Keratinocyte (primary cell): Measurements from ENCODE around the gene NT5DC1. TPM values are rescaled to one million over a fixed set of nuclear protein-coding genes. Genes with fewer than 3 reads are reported as not detected.

Source experiments
- DNase-seq: peaks from one replicate; pipeline ENCODE4 v3.0.0-alpha.2; 2011; ENCODE audit warnings: low read depth, missing footprints, low spot score
- FAIRE-seq: peaks from 2 replicates; lab custom pipeline; 2011; peaks lifted over from hg19 to GRCh38; lab: Jason Lieb, UNC
- H2AFZ ChIP-seq: 2 replicates; pipeline ENCODE4 v1.6.0; 2012; ENCODE audit warnings: low read length, control low read depth, inconsistent platforms; ENCODE audit not compliant: control insufficient read depth
- H3K27ac ChIP-seq: 2 replicates; pipeline ENCODE4 v1.5.1; 2011; ENCODE audit warnings: low read length; ENCODE audit not compliant: control insufficient read depth, insufficient read depth
- H3K27me3 ChIP-seq: 3 replicates; pipeline ENCODE4 v1.6.0; 2011; ENCODE audit warnings: low read length; ENCODE audit not compliant: control insufficient read depth, insufficient read depth; ENCODE audit errors: extremely low read depth
- H3K36me3 ChIP-seq, 2 experiments: 2 replicates in 1 of 2; 3 replicates in 1 of 2; pipeline ENCODE4 v1.5.1; 2011; ENCODE audit warnings: low read length in 2 of 2, mild to moderate bottlenecking in 1 of 2; ENCODE audit not compliant: control insufficient read depth in 2 of 2, insufficient read depth in 2 of 2; ENCODE audit errors: extremely low read depth in 1 of 2
- H3K4me1 ChIP-seq: 3 replicates; pipeline ENCODE4 v1.5.1; 2011; ENCODE audit warnings: low read length; ENCODE audit not compliant: control insufficient read depth, insufficient read depth; ENCODE audit errors: extremely low read depth
- H3K4me2 ChIP-seq: 3 replicates; pipeline ENCODE4 v1.6.0; 2011; ENCODE audit warnings: low read depth, low read length; ENCODE audit not compliant: control insufficient read depth, insufficient read depth; ENCODE audit errors: extremely low read depth
- H3K4me3 ChIP-seq, 3 experiments: fragments of 200-600 bp in 1 of 3; sonication (generic) in 1 of 3; 2 replicates in 2 of 3; 3 replicates in 1 of 3; pipeline ENCODE4 v1.5.1; 2011 to 2016; ENCODE audit warnings: low read length in 3 of 3, mild to moderate bottlenecking in 3 of 3, control low read depth in 2 of 3, inconsistent platforms in 1 of 3, low read depth in 1 of 3, mixed read lengths in 1 of 3, mixed run types in 1 of 3, moderate library complexity in 1 of 3; ENCODE audit not compliant: control insufficient read depth in 2 of 3, insufficient read depth in 2 of 3; ENCODE audit errors: extremely low read depth in 1 of 3
- H3K79me2 ChIP-seq: 2 replicates; pipeline ENCODE4 v1.6.0; 2012; ENCODE audit warnings: low read length; ENCODE audit not compliant: control insufficient read depth, insufficient read depth
- H3K9ac ChIP-seq: 3 replicates; pipeline ENCODE4 v1.6.0; 2011; ENCODE audit warnings: low read length; ENCODE audit not compliant: control insufficient read depth, insufficient read depth; ENCODE audit errors: extremely low read depth
- H3K9me1 ChIP-seq: 3 replicates; pipeline ENCODE4 v1.6.0; 2011; ENCODE audit warnings: low read length; ENCODE audit not compliant: control insufficient read depth, insufficient read depth; ENCODE audit errors: extremely low read depth
- H3K9me3 ChIP-seq: 2 replicates; pipeline ENCODE4 v1.5.1; 2012; ENCODE audit warnings: low read depth, low read length; ENCODE audit not compliant: control insufficient read depth
- H4K20me1 ChIP-seq: 3 replicates; pipeline ENCODE4 v1.6.0; 2011; ENCODE audit warnings: low read length; ENCODE audit not compliant: control insufficient read depth, insufficient read depth; ENCODE audit errors: extremely low read depth
- EZH2 ChIP-seq: IDR thresholded peaks from one replicate; pipeline ENCODE4 v1.6.1; 2012; ENCODE audit warnings: inconsistent platforms, mild to moderate bottlenecking, low read length, moderate library complexity
- dilution Hi-C: fragments of 300-500 bp; cut with MboI; formaldehyde crosslinking; loops from one replicate; pipeline ENCODE4 v1.7.0; 2020; ENCODE audit warnings: low sequenced_read_pairs; ENCODE audit not compliant: extremely low pct_ligation_motif_present
- polyA plus RNA-seq, 5 experiments: library from polyadenylated mRNA; depleted of rRNA in 3 of 5; stranded (reverse) in 3 of 5; stranded (forward) in 1 of 5; unstranded in 1 of 5; fragments of >200 nt; gene quantifications; 1 replicate in 1 of 5; 2 replicates in 3 of 5; 3 replicates in 1 of 5; pipeline versions ENCODE4 v1.2.1 to v1.2.3, GENCODE V29; 2011 to 2012; ENCODE audit warnings: missing spikeins in 2 of 5, low read depth in 1 of 5, low replicate concordance in 1 of 5
- TF ChIP-seq, protein P1 (sequence below), 3 experiments: IDR thresholded peaks in 1 of 3; conservative IDR thresholded peaks in 1 of 3; optimal IDR thresholded peaks in 1 of 3; 2 replicates in 2 of 3; 3 replicates in 1 of 3; pipeline versions ENCODE3 to v1.5.1; 2011; ENCODE audit warnings: low read length in 3 of 3, mild to moderate bottlenecking in 3 of 3, moderate library complexity in 2 of 3, control low read depth in 1 of 3, inconsistent platforms in 1 of 3; ENCODE audit not compliant: insufficient read depth in 2 of 3; ENCODE audit errors: extremely low read depth in 1 of 3

The NT5DC1 gene
- polyA plus RNA-seq, 1 donor (not counting 4 experiments of a cell fraction or from before 2014, with no cell fraction given) = 31.2 TPM

DNA sequence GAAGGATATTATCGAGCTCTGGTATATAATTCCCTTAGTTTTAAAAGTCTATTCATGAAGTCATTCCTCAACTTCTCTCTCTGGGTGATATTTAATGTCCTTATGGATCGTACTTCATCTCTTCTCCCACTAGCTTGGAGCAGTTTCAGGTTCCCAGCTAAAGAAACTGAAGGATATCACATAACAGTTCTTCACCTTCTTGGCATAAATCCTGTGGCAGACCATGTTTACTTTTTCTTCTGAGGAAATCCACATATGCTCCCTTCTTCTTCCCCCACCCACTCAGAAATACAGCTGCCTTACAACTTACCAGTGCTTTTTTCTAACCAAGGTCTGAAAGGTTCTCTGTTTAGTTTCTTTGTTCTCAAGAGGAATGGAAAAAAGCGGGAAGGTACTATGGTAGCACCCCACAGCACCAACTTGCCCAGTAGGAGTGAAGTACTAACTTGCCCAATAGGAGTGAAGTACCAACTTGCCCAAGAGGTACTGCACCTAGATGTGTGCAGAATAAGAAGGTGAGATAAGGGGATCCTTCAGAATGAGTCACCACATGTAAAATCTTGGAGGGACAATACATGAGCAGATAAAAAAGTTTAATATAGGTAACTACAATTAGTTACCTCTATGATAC is 100.1 kb downstream of the NT5DC1 start:
- Histone ChIP-seq H3K36me3 (peaks cover 0 to 2% of the 10 kb centered on the region in 2 experiments), H3K4me3 (peak overlapping the region in 1 of 3 experiments; percentile 24), H3K9me3 (no peaks in the 10 kb centered on the region), H3K9me1 (no peaks in the 10 kb centered on the region), H3K4me1 (peaks cover 17% of the 10 kb centered on the region), H3K27ac (no peak overlapping the region), H4K20me1 (no peaks in the 10 kb centered on the region), H3K4me2 (peak overlapping the region; percentile 71), H3K79me2 (no peaks in the 10 kb centered on the region), H3K9ac (no peak overlapping the region), H2AFZ (peak overlapping the region; percentile 50), H3K27me3 (no peaks in the 10 kb centered on the region)
- TF ChIP-seq, protein P1, sequence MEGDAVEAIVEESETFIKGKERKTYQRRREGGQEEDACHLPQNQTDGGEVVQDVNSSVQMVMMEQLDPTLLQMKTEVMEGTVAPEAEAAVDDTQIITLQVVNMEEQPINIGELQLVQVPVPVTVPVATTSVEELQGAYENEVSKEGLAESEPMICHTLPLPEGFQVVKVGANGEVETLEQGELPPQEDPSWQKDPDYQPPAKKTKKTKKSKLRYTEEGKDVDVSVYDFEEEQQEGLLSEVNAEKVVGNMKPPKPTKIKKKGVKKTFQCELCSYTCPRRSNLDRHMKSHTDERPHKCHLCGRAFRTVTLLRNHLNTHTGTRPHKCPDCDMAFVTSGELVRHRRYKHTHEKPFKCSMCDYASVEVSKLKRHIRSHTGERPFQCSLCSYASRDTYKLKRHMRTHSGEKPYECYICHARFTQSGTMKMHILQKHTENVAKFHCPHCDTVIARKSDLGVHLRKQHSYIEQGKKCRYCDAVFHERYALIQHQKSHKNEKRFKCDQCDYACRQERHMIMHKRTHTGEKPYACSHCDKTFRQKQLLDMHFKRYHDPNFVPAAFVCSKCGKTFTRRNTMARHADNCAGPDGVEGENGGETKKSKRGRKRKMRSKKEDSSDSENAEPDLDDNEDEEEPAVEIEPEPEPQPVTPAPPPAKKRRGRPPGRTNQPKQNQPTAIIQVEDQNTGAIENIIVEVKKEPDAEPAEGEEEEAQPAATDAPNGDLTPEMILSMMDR (optimal IDR thresholded peaks at IDR 0.05 in 1 of 3, IDR thresholded peaks at IDR 0.05 in 1 of 3, conservative IDR thresholded peaks at IDR 0.05 in 1 of 3; ENCODE audit: extremely low read depth in 1 of 3, insufficient read depth in 2 of 3, low read length in 3 of 3) = no peak
- TF ChIP-seq EZH2 = no peak
- dilution Hi-C loops = no loop called here
- FAIRE-seq (peak; percentile 78), DNase-seq (no peak)

DNA sequence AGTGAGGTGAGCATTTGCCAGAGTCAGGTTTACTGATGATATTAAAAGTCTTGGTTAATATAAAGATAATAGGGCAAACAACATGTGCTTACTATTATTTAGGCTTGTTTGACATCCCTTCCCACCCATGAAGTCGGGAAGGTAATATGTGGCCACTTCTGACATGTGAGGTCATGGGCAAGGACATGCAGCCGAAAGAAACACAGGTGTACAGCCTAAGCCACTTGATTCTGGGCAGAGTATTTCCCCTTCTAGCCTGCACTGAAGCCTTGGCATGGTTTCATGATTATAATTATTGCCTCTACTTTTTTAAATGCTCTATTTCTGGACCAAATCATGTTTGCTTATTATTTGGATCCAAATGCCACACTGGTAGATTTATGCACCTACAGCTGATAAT is 100.9 kb downstream of the NT5DC1 start:
- Histone ChIP-seq H4K20me1 (no peaks in the 10 kb centered on the region), H3K9ac (no peak overlapping the region), H3K79me2 (no peaks in the 10 kb centered on the region), H2AFZ (no peak overlapping the region), H3K4me3 (no peak overlapping the region), H3K36me3 (peaks cover 0 to 2% of the 10 kb centered on the region in 2 experiments), H3K4me2 (no peak overlapping the region), H3K27me3 (no peaks in the 10 kb centered on the region), H3K4me1 (peaks cover 25% of the 10 kb centered on the region), H3K27ac (no peak overlapping the region), H3K9me1 (no peaks in the 10 kb centered on the region), H3K9me3 (no peaks in the 10 kb centered on the region)
- DNase-seq = no peak
- dilution Hi-C loops = no loop called here
- no peak for FAIRE-seq
- TF ChIP-seq, protein P1 (optimal IDR thresholded peaks at IDR 0.05 in 1 of 3, IDR thresholded peaks at IDR 0.05 in 1 of 3, conservative IDR thresholded peaks at IDR 0.05 in 1 of 3; ENCODE audit: extremely low read depth in 1 of 3, insufficient read depth in 2 of 3, low read length in 3 of 3) = no peak
- no peak for TF ChIP-seq EZH2
